AG09319 (cell line): ENCODE results near the gene CD300C.
"Not testable (repeated sequence)": the region's sequence is repeated elsewhere in the genome, so short reads cannot be mapped to it uniquely, and the experiment has no call there.

ENCODE experiments used
- DNase-seq: peaks from one replicate; pipeline ENCODE4 v3.0.0-alpha.2; 2010; ENCODE audit warnings: low read depth; ENCODE audit errors: extremely low read depth
- TF ChIP-seq, protein P1 (sequence below): IDR thresholded peaks from 2 replicates; pipeline ENCODE4 v1.5.1; 2011; ENCODE audit warnings: low read depth, mild to moderate bottlenecking, inconsistent platforms, low read length, moderate library complexity

Gene CD300C

DNA sequence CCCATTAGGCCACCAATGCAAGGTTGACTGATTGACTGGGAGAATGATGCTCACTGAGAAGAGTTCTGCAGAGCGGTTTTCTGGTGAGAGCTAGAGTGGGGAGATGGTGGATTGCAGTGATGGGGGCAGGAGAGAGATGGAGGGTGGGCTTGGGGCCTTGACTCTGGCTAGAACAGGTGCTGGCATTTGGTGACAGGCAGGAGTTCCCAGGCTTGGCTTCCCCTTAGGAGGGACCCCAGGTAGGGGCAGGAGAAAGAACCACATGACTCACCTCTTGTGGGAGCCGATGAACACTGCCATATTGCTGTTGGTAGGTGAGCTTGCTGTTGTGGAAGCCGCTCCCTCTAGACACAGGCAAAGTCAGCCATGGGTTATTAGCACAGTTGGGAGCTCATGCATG, 22.6 kb downstream of the CD300C start:
- TF ChIP-seq, protein P1, sequence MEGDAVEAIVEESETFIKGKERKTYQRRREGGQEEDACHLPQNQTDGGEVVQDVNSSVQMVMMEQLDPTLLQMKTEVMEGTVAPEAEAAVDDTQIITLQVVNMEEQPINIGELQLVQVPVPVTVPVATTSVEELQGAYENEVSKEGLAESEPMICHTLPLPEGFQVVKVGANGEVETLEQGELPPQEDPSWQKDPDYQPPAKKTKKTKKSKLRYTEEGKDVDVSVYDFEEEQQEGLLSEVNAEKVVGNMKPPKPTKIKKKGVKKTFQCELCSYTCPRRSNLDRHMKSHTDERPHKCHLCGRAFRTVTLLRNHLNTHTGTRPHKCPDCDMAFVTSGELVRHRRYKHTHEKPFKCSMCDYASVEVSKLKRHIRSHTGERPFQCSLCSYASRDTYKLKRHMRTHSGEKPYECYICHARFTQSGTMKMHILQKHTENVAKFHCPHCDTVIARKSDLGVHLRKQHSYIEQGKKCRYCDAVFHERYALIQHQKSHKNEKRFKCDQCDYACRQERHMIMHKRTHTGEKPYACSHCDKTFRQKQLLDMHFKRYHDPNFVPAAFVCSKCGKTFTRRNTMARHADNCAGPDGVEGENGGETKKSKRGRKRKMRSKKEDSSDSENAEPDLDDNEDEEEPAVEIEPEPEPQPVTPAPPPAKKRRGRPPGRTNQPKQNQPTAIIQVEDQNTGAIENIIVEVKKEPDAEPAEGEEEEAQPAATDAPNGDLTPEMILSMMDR, result no peak
- no peak for DNase-seq

DNA sequence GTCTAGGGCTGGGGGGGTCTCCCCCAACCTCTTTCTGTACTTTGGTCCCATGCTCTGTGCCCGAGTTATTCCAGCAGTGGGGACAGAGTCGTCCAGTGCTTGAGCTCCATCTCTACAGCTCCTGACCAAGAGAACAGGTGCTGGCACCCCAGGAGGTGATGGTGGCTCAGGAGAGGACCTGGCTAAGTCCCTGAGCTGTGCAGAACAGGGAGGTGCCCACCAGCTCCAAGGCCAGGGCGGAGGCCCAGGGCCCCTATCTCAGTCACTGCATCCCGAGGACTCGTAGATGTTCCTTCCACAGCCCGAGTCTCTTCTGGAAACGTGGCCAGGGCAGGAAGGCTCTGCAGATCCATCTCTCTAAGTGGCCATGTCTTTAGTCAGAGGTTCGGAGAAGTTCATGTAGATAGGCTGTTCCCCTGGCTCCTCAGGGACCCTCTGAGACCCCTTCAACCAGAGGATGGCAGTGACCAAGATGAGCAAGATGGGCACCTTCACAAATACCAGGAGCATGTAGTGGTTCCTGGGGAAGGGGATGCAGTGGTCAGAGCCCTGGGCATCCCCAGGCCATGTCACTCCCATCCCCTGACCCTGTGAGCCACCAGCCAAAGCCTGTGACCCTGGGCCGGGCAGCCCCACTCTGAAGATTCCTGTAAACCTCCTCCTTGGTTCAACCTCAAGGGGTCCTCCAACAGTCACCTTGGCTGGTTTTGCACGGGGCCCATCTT, 23.4 kb downstream of the CD300C start:
- TF ChIP-seq, protein P1, result no peak
- DNase-seq, result no peak

DNA sequence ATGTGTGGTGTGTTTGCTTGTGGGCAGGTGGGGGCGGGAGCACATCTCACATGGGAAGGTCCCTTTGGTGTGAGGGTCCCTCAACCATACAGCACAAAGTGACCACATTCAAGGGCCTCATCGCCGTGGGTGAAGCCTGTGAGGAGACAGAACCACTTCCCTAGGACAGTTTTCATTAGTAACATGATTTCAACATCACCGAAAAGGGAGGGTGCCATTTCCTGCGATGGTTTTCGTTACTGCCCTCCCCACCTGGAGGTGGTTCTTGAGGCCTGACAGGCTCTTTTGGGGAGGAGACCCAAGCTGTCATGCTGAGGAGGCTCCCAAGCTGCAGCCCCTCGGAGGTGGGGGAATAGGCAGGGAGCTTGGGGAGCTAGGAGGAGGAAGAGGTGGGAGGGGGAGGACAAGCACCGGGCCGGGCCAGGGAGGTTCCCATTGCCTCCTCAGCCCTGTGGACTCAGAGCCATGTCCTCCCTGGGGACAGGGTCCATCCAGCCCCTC, 24.2 kb downstream of the CD300C start:
- no peak for DNase-seq
- TF ChIP-seq, protein P1, result no peak

DNA sequence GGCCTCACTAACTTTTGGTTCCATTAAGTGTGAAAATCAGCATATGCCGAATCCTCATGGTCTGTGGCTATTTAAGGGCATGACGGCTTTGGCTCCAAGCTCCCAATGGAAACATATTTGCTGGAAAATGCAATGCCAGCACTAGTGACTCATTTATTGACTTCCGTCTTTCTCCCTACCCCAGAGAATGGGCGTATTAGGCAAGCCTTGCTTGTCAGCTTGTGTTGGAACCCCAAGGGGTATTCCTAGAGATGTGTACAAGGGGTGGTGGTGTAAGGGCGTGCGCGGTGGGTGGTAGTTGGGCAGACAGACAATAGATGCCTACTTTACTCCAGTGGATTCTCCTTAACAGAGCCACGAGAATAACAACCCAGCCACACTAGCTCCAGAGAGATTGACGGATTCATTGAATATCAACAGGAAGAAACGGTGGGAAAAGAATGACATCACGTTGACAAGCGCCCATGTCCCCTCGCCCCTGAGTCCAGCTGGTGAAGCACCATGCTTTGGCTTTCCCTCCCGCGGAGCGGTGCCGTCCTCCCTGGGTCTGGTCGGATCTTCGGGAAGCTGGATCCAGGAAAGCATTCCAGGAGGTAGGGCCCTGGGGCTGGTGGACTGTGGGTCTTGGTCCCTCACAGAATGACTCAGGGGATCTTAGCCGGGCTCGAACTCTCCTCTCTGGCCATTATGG, 25.0 kb downstream of the CD300C start:
- TF ChIP-seq, protein P1, result no peak
- DNase-seq, result no peak

DNA sequence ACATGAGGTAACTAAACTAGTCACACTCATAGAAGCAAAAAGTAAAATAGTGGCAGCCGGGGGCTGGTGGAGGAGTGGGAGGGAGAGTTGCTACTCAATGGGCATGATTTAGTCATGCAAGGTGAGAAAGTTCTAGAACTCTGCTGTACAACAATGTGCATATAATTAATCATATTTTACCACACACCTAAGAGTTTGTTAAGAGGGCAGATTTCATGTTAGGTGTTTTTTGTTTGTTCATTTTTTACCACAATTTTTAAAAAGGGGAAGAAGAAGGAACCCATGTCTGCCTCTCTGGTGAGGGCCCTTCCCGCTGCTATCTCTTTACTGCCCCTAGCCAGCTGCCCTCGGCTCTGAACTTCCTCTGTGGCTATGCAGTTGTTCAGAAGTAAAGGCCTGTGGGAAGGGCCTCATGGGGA, 25.9 kb downstream of the CD300C start:
- TF ChIP-seq, protein P1, result no peak
- no peak for DNase-seq

DNA sequence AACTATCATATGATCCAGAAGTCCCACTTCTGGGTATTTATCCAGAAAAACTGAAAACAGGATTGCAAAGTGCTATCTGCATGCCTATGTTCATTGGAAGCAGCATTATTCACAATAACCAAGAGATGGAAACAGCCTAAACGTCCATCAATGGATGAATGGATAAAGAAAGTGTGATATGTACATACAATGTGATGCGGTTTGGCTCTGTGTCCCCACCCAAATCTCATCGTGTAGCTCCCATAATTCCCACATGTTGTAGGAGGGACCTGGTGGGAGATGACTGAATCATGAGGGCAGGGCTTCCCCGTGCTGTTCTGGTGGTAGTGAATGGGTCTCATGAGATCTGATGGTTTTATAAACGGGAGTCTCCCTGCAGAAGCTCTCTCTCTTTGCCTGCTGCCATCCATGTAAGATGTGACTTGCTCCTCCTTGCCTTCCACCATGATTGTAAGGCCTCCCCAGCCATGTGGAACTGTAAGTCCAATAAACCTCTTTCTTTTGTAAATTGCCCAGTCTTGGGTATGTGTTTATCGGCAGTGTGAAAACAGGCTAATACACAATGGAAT, 27.4 kb downstream of the CD300C start:
- not testable (repeated sequence) for DNase-seq

DNA sequence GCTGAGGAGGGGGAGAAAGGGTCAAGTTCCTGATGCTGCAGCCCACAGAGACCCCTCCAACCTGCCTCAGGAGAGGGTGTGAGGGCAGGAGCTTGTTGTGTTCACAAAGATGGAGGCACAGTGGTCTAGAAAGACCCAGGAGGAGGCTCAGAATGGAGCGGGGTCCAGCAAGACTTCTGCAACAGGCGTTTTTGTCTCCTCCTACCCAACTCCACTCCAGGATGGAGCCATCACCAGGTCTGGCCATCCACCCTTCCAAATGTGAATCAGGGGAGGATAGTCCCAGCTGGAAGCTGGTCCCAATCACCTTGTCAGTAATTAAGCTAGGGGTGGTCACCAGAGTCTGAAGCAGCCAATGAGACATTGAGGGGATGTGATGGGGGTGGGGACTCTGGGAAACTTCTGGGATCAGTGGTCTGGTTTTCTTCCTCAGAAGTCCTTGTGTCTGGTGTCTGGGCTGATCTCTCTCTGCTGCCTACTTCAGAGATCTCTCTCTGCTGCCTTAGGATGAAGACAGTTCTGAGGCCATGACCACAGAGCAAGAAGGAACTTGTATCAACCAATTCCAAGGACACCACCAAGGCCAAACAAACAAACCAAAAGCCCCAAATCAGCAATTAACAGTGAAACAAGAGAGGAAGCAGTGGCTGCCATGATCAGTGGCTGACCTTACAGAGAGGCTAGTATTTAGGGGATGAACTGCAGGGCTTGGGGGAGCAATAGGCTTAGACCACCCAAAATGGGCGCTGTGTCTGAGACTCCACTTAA, 29.2 kb downstream of the CD300C start:
- TF ChIP-seq, protein P1, result no peak
- DNase-seq, result no peak
